Measurements from ENCODE around the gene PUSL1. TPM values are rescaled to one million over a fixed set of nuclear protein-coding genes. Genes with fewer than 3 reads are reported as not detected.
A peak's percentile ranks its signal among the peaks of the same experiment; 100 is the strongest.

The PUSL1 gene
- total and polyA plus RNA-seq, 2 of the 13 experiments (the other 11 are each of a cell fraction or from before 2014, with no cell fraction given), result 8.3 to 22.2 TPM

DNA sequence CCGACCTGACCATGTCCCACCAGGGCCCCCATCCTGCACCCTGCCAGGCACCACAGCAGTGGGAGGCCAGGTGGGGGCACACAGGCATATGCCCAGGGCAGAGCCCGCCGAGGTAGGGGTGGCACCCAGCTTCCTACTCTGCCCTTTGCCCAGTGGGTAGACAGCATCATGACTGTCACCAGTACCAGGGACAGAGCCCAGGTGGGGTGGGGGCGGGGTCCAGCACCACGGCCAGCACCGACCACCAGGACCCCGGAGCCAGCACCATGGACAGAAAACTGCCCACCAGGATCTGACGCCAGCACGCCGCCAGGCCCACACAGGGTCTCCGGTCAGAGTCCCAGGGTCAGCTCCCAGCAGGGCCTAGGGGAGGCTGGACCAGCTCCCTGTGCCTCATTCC, 26.4 kb downstream of the PUSL1 start (continued):
- TF ChIP-seq PRDM15 (CRISPR knock-in tag; IDR thresholded peaks at IDR 0.05) (no peak), ATF3 (CRISPR knock-in tag; IDR thresholded peaks at IDR 0.05) (peak; percentile 80; the same call in 1 of the 2 replicates), FIP1L1 (IDR thresholded peaks at IDR 0.05; ENCODE audit: borderline replicate concordance, insufficient read depth, low read depth, low read length) (no peak), SMAD1 (CRISPR knock-in tag; IDR thresholded peaks at IDR 0.05; ENCODE audit: borderline replicate concordance, low read depth) (no peak), NFYC (CRISPR knock-in tag; IDR thresholded peaks at IDR 0.05) (no peak), IRF2 (CRISPR knock-in tag; IDR thresholded peaks at IDR 0.05) (no peak), SMARCE1 (IDR thresholded peaks at IDR 0.05; ENCODE audit: borderline replicate concordance) (no peak), NR2F6 (IDR thresholded peaks at IDR 0.05) (no peak), NR2F6 (CRISPR knock-in tag; IDR thresholded peaks at IDR 0.05) (no peak), ISX (CRISPR knock-in tag; conservative IDR thresholded peaks at IDR 0.05) (no peak), ZNF496 (CRISPR knock-in tag; IDR thresholded peaks at IDR 0.05; ENCODE audit: insufficient replicate concordance) (no peak), STAT6 (CRISPR knock-in tag; IDR thresholded peaks at IDR 0.05; ENCODE audit: borderline replicate concordance) (no peak), ZNF776 (CRISPR knock-in tag; IDR thresholded peaks at IDR 0.05) (peak; percentile 52; the same call in 1 of the 2 replicates), ZNF883 (CRISPR knock-in tag; IDR thresholded peaks at IDR 0.05; ENCODE audit: not compliant biosample characterization) (peak; percentile 59), ZFP41 (CRISPR knock-in tag; IDR thresholded peaks at IDR 0.05; ENCODE audit: borderline replicate concordance) (no peak), ZFY (CRISPR knock-in tag; IDR thresholded peaks at IDR 0.05) (no peak)
- TF ChIP-seq, protein P1, sequence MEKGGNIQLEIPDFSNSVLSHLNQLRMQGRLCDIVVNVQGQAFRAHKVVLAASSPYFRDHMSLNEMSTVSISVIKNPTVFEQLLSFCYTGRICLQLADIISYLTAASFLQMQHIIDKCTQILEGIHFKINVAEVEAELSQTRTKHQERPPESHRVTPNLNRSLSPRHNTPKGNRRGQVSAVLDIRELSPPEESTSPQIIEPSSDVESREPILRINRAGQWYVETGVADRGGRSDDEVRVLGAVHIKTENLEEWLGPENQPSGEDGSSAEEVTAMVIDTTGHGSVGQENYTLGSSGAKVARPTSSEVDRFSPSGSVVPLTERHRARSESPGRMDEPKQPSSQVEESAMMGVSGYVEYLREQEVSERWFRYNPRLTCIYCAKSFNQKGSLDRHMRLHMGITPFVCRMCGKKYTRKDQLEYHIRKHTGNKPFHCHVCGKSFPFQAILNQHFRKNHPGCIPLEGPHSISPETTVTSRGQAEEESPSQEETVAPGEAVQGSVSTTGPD (CRISPR knock-in tag; IDR thresholded peaks at IDR 0.05), result 0 out of 2 replicates have a peak, but pooled peaks have one; percentile 64
- TF ChIP-seq, protein P2, sequence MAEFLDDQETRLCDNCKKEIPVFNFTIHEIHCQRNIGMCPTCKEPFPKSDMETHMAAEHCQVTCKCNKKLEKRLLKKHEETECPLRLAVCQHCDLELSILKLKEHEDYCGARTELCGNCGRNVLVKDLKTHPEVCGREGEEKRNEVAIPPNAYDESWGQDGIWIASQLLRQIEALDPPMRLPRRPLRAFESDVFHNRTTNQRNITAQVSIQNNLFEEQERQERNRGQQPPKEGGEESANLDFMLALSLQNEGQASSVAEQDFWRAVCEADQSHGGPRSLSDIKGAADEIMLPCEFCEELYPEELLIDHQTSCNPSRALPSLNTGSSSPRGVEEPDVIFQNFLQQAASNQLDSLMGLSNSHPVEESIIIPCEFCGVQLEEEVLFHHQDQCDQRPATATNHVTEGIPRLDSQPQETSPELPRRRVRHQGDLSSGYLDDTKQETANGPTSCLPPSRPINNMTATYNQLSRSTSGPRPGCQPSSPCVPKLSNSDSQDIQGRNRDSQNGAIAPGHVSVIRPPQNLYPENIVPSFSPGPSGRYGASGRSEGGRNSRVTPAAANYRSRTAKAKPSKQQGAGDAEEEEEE (CRISPR knock-in tag; IDR thresholded peaks at IDR 0.05; ENCODE audit: borderline replicate concordance), result no peak
- TF ChIP-seq, protein P3, sequence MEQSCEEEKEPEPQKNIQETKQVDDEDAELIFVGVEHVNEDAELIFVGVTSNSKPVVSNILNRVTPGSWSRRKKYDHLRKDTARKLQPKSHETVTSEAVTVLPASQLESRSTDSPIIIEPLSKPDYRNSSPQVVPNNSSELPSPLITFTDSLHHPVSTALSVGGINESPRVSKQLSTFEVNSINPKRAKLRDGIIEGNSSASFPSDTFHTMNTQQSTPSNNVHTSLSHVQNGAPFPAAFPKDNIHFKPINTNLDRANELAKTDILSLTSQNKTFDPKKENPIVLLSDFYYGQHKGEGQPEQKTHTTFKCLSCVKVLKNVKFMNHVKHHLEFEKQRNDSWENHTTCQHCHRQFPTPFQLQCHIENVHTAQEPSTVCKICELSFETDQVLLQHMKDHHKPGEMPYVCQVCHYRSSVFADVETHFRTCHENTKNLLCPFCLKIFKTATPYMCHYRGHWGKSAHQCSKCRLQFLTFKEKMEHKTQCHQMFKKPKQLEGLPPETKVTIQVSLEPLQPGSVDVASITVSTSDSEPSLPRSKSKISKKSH (CRISPR knock-in tag; IDR thresholded peaks at IDR 0.05; ENCODE audit: borderline replicate concordance), result no peak

Measured in HepG2 (cell line).